RWPE1 (cell line): ENCODE data around the gene NRIP2.

Source experiments
- CTCF ChIA-PET: fragments of 350-600 bp; sonication (Branson Sonifier 250); formaldehyde crosslinking; extraction: SDS; loops from one replicate; lab custom pipeline; 2021; lab: Yijun Ruan, JAX
- POLR2A ChIA-PET: fragments of 400-600 bp; formaldehyde crosslinking; extraction: SDS; loops from one replicate; lab custom pipeline; 2020; ENCODE audit warnings: antibody characterized with exemption; ENCODE audit not compliant: low non-redundant PET; lab: Yijun Ruan, JAX
- DNase-seq: peaks from one replicate; pipeline ENCODE4 v3.0.0; 2012; ENCODE audit warnings: low spot score
- H3K27ac ChIP-seq: fragments of 450-650 bp; 2 replicates; pipeline ENCODE4 v1.5.1; 2017
- CTCF ChIP-seq: fragments of 450-650 bp; conservative IDR thresholded peaks from 2 replicates; pipeline ENCODE4 v1.5.1; 2017; ENCODE audit warnings: low read depth, mild to moderate bottlenecking

NRIP2 gene

GRCh38 chr12:2857021-2857431 is 22.2 kb upstream of the NRIP2 start, which contains the start of gene TEX52:
TSS of gene TEX52 (minus strand) at chr12:2857039. CDS start at chr12:2857026, 13 bp downstream.
- ChIA-PET POLR2A (no interaction called here), CTCF (no interaction called here)
- DNase-seq, result no peak

DNA sequence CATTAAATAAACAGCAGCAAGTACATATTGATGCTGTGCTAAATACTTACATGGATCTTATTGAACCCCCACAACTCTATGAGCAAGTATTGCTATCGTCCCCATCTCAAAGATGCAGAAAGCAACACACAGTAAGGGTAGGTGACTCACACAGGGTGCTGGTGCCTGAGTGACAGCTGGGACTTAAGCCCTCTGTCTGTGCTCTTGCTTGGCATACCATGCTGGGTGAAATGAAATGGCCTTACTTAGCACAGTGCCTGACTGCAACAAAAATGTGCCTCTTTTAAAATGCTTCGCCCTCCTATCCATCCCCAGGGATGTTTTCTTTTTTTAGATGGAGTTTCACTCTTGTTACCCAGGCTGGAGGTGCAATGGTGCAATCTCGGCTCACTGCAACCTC is 21.2 kb upstream of the NRIP2 start:
- no peak for DNase-seq
- CTCF ChIA-PET, result no interaction called here
- TF ChIP-seq CTCF, result no peak
- H3K27ac ChIP-seq, result no peak overlapping the region
- POLR2A ChIA-PET, result no interaction called here

More at GRCh38 chr12:2857021-2857431, 22.2 kb upstream of the NRIP2 start, which contains the start of gene TEX52:
- no peak for TF ChIP-seq CTCF
- no peak within 1 kb of the TSS for H3K27ac ChIP-seq

- ChIA-PET CTCF (no interaction called here), POLR2A (no interaction called here)
- no peak for TF ChIP-seq CTCF
- H3K27ac ChIP-seq, result no peak overlapping the region
- DNase-seq, result no peak
Observed at GRCh38 chr12:2855546-2855945, 20.7 kb upstream of the NRIP2 start.

DNA sequence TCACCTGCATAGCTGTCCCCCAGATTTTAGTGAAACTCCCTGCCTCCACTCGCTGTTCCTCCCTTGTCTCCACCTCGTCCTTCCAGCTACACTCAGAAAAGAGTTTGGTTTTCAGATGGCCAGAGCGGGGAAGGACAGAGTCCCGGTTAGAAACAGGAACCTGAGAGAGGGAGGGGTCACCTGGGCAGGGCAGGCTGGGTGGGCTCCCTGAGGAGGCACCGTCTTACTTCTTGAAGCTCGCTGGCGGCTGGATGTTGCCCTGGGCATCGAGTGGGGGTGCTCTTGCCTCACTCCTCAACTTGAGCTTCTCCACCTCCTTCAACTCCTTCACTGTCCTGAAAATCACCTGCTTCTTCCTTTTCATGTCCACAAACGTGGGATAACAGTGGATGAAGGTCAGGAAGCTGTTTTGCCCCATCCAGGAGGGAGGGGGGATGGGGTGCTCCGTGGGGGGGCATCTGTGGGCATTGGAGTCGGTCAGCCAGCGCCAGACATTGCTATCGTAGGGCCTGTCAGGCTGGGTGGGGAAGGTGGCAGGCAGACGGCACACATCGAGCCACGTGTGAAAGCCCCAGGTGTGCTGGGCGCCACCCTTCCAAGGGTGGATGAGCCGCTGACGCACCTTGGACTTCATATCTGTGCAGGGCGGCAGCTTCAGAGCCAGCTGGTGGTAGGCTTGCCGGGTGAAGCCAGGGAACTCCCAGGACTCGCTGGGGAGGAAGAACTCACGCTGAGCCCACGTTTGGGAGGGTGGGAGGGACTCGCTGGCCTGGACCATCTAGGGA is 20.0 kb upstream of the NRIP2 start:
- CTCF ChIA-PET, result interaction anchor here (0.6 to 2.0 kb wide), 3 partner anchors 9 to 38 kb away, joined by 4 to 13 read pairs (median 5); no protein-coding TSS in a partner anchor
- POLR2A ChIA-PET, result no interaction called here
- no peak overlapping the region for H3K27ac ChIP-seq
- TF ChIP-seq CTCF, result no peak
- no peak for DNase-seq

GRCh38 chr12:2853626-2854025 is 18.8 kb upstream of the NRIP2 start:
- peak; percentile 69 for DNase-seq
- ChIA-PET POLR2A (no interaction called here), CTCF (interaction anchor here (0.5 to 2.0 kb wide), 5 partner anchors 9 to 92 kb away, joined by 3 to 13 read pairs (median 4); no protein-coding TSS in a partner anchor)
- peak; percentile 40 for TF ChIP-seq CTCF
- no peak overlapping the region for H3K27ac ChIP-seq

DNA sequence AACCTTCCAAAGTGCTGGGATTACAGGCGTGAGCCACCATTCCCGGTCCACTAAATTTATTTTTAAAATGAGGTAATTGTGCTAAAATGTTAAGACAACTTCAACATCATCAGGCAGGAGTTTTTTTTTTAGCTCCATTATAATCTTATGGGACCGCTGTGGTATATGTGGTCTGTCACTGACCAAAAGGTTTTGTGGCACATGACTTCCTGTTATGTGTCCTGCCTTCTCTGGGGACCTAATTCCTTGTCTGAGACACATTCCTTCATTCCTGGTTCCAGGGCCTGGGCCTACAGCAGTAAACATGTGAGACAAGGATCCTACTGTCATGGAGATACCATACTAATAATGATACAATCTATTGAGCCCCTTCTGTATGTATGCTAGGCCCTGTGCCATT is 17.1 kb upstream of the NRIP2 start:
- no peak overlapping the region for H3K27ac ChIP-seq
- POLR2A ChIA-PET, result no interaction called here
- DNase-seq, result no peak
- TF ChIP-seq CTCF, result no peak
- CTCF ChIA-PET, result interaction anchor here (0.6 kb wide), 1 partner anchor 12 kb away, joined by 3 read pairs; no protein-coding TSS in a partner anchor
